ENCODE results near the gene FADS3.

The FADS3 gene

DNA sequence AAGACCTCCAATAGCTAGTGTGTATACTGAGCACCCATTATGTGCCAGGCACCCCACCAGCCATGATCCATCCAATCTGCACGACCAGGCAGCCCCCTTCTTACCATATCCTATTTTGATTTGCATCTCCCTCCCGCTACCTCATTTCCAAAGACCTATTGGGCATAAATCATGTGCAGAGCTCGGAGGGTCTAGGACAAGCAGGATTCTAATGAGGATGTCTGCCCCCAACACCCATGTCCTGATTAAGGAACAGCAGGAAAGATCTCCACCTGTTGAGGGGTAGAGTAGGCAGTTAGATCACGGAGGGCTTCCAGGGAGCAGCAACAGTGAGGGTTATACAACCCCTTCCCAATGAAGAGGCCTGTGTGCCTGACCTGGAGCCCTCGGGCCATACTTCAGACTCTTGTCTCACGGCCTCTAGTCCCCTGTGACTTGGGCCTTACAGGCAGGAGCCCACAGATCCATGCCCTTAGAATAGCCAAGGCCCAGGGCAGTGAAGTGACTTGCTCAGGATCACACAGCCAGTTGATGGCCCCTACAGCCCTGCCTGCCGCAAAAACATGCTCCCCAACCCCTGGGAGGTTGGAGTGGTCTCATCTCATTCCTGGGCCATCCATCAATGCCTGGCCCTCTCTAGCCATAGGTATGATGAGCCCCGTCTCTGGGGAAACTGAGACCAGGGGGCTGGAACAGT, 22.5 kb upstream of the FADS3 start:
- no peak for DNase-seq

DNA sequence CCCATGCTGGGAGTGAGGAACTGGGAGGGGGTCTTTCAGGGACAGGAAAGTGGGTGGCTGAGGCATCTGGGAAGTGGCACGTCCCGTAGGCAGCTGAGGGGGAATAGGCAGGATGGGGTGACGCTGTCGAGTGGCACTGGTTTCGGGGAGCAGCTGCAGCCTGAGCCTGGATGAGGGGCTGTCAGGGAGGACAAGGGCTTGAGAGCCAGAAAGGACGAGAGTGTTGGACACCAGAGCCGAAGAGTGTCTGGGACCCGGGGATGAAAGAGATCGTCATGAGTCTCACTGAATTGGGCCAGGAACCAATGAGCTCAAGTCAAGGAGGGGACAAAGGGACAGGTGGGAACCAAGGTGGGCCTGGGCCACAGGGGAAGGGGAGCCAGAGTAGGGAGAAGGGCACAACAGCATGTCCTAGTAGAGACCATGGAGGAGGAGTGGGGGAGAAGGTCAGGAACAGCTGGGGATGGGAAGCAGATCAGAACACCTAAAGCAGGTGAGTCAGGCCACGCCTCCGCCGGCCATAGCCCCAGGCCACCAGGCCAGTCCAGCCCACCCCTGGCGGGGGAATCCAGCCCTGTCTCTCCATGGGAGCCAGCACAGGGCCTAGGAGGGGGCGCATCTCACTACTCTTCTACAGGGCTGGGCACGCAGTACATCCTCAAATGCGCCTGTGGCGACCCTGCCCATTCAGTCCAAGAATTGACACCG, 21.8 kb upstream of the FADS3 start:
- DNase-seq: no peak

DNA sequence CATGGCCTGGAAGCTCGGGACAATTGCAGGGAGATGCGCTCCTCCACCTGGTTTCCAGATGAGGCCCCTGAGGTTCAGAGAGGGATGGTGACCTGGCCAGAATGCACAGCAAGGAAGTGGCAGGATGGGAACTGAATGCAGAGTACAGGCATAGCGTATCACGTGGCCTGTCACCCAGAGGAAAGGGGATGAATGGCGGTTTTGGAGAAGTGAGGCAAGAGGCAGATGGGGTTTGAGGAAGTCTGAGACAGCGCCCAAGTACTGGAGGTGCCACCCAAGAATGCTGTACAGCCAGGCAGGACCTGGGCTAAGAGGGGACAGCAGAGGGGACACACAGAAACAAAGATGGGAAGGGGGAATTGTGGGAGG, 21.2 kb upstream of the FADS3 start:
- no peak for DNase-seq

DNA sequence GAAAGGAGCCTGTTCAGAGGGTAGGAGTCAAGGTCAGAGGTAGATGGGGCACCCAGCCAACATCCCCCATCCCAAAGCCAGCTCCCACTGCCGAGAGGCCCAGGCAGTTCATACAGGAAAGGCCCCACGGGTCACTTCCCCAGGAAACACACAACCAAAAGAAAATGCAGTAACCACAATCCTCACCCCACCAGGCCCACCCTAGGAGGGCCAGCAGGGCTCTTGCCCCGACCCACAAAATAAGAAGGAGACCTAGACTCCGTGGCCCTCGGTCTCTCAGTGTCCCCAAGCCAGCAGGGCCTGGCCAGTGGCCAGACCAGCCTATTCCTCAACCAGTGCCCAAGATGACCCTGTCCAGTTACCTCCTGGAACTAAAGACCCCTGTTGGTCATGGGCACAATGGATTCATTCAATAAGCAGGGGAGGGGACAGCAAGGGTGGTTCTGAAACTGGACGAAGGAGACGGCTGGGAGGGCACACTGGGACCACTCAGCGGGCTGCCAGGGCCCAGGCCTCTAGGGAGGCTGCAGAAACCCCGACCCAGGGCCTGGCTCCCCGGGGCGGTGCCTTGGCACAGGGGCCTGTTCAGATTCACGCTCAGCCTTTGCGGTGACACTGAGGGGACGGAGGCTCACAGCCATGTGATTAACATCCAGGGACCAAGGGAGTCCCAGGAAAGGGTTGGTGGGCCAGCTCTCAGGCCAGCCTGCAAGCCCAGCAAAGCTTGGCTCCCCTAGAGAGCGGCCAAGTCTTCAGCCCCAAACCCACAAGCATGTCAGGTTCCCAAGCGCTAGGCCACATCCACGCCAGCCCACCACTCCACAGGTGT, 20.6 kb upstream of the FADS3 start:
- no peak for DNase-seq

DNA sequence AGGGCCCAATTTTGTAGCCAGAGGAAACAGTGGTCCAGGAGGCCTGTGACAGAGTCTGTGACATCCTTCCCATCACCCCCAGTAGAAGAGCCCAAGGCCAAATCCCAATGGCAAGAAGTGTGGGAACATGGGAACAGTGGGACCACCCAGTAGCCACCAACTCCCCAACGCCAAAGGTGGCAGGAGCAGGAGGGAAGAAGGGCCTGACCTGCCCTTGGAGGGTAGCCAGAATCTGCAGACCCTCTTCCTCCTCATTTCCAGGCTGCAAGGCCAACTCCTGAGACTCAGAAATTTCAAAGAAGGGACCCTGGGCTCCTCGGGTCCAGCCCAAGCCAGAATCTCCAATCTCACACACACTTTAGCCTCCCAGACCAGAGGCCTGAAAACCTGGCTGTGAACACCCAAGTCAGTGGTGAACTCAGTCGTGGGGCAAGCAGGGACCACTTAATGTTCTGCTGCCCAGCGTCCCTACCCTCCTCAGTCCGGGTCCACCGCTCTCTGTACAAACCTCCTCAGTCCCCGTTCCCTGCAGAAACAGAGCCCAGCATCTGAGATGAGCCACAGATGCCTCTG, 19.9 kb upstream of the FADS3 start:
- no peak for DNase-seq

DNA sequence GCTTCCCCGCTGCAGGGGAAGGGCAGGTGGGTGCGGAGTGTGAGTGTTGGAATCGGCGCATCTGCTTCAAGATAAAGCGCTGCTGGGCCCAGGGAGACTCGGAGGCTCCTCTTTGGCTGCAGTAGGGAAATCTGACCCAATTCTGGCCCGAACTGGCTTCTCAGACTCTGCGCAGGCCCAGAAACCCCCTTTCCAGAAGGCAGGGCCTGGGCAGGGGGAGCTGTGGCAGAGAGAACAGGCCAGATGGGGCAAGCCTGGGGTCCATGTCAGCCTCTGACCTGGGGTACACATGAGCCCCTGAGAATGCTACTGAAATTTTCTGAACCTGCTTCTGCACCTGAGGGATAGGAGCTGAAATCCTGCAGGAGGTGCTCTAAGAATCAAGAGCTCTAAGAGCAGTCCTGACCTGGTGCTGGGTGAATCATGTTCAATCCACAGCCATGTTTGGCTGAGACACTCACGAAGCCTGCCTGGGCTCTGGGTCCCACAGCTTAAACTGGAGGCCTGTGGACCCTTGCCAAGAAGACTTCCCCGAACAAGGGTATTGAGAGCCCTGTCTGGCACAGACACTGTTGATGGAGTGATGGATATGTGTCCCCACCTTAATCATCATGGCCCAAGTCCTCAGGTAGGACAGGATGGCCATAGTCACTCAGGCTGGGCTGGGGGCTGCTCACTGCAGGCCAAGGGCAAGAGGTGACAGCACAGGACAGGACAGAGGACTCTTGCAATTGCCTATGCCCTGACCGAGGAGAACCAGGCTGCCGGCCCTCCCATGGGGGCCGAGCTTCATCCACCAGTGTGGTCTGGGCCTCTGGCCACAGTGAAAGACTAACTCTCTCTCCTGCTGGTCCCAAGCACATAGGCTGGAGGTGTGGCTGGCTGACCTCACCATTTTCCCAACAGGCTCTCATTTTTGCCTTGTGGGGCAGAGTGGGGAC, 19.1 kb upstream of the FADS3 start:
- DNase-seq: no peak

DNA sequence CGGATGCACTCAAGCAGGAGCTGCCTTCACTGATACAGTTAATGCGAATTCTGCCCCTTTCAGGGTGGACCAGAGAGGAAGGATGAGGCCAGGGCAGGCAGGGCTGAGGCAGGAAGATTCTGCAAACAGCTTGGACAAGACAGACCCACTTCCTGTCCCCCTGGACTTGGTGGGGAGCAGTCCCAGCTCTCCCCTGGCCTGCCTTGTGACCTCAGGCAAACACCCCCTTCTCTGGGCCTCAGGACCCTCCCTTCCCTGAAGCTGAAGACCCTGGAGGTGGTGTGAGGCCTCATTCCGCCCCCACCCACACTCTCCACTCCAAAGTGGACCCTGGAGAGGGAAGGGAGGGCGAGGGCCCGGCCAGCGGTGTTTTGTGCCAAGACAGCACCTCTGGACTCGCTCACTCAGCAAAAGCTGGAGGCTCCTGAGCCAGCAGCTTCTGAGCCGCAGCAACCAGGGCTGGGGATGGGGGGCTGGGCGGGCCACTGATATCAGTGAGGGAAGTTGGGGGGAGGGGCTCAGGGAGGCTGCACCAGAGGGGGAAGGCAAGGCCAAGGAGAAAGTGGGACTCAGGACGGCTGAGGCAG, 17.5 kb upstream of the FADS3 start:
- no peak for DNase-seq

DNA sequence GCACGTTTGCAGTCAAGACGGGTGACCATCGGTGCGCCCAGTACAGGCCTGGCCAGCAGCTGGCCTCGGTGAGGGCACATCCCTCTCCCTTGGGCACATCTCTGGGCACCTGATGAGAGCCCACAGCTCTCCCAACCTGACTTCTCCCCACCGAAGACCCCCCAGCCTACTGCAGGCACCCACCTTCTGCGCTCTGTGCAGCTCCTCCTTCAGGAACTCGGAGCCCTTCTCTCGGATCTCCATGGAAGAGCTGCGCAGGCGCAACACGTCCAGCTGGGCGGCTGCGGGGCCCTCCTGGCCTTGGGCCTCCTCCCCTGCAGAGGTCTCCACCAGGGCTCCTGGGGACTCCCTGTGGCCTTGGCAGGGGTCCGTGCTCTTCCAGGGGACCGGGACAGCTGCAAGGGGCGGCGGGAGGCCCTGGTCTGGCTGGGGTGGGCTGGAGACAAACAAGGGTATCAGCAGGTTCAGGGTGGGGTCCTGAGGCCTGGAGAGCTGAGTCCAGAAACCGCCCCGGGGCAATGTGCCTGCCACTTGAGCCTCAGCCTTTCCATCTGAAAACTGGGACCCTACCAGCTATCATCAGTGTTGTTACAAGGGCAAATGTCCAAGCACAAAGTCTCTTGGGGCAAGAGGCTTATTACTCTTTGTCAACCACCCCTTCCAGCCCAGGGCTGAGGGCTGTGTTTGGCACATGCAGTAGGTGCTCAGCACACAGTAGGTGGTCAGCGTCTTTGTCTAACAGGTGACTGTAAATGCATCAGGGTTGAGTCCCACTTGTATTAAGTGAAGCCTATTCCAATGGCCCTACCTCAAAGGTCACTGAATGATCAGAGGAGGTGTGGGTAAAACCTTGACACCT, 16.8 kb upstream of the FADS3 start:
- no peak for DNase-seq

DNA sequence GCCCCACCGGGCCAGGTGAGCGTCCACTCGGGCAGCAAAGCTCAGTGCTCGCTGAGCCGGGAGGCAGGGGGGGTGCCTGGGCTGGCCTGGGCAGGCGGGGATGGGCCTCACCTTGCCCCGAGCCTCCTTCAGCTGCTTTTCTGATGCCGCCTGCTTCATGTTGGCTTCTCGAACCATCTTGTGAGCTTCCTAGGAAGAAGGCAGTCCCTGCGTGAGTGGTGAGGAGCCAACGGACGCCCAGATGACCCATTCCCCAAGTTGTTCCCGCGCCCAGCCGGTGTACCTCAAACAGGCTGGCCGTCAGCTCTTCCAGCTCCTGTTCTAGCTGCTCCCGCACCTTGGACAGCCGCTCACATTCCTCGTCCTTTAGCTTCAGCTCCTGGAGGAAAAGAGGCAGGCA, 15.9 kb upstream of the FADS3 start:
- no peak for DNase-seq

DNA sequence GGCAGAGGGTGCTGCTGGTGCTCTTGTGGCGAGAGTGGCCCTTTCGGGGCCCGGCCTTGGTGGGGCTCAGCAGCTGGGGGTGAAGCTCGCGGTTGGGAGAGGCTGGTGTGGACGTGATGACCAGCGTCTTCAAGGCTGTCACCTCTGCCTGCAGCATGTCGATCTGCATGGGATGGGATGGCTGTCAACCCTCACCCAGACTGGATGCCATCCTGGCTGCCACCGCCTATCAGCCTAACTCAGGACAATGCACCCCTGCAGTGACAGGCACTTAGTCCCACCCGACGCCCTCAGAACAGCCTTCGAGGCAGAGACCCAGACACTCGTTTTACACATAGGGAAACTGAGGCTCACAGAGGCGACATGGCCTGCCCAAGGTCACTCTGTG, 15.2 kb upstream of the FADS3 start:
- DNase-seq: no peak

DNA sequence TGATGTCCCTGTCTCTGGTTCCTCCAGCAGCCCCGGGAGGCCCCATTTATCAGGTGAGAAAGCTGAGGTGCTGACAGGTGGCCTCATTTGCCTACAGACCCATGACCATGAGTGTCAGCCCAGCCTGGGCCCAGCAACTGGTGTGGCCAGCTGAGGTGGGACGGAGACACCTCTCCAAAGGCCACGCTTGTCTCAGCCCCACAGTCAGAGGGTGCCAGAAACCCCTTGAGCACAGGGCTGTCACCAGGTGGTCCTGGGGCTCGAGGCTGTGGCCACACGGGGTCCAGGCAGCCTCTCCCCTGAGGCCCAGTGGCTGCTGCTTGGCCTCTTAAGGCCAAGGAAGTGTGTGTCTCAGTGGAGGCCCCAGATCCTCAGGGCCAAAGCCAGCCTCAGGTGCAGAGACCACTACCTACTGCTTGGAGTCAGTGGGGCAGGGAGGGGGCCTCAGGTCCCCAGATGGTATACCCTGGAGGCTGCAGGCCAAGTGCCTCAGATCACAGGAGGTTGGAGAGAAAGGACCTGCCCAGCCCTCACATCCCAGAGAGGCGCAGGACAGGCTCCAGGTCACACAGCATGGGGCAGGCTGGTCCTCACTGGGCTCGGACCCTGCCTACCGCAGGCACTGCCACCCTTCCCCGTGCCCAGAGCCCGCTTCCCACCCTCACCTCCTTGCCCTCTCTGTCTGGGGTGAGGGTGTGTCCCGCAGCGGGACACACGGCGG, 14.6 kb upstream of the FADS3 start:
- DNase-seq: no peak

DNA sequence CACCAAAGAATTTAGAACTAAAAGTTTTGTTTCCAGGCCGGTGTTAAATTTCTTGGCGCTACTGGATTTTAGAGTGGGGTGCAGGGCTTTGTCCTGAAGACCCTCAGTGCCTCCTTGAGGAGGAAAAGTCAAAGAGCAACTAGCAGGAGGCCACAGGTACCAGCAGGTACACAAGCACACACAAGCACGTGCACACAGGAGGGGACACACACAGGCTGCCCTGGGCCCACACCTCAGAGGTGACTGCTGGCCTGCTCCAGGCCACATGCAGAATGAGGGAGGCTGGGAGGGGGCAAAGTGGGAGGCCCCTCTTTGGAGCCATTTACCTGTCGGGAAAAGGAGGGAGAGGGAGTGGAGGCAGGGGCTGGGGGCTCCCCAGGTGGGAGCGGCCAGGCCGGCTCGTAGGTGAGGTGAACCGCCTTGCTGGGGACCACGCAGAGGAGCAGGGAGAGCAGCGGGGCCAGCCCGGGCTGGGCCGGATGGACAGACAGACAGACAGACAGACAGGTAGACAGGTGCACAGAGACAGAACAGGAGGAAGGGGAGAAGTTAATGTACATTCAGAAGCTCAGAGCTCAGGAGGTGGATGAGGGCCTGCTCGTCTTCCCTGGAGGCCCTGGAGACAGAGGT, 13.8 kb upstream of the FADS3 start:
- no peak for DNase-seq

DNA sequence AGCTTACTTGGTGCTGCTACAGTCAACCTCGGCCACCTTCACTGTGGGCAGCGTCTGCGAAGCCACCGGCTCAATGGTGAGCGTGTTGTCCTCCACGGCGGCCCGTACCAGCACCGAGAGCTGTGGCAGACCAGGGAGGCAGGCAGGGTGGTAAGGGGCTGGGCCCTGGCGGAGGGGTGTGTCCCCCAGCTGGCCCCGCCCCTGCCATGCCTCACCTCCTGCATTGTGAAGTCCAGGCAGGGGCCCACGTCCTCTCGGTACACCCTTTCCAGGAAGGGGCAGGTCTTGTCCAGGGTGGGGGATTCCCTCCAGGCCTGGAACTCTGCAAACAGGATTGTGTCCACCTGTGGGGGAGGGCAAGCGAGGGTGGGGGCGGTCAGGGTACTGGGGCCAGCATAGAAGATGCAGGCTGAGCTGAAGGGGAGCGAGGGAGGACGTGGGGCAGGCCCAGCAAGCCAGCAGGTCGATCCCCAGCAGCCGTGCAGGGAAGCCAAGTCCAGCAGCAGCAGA, 13.2 kb upstream of the FADS3 start:
- no peak for DNase-seq

DNA sequence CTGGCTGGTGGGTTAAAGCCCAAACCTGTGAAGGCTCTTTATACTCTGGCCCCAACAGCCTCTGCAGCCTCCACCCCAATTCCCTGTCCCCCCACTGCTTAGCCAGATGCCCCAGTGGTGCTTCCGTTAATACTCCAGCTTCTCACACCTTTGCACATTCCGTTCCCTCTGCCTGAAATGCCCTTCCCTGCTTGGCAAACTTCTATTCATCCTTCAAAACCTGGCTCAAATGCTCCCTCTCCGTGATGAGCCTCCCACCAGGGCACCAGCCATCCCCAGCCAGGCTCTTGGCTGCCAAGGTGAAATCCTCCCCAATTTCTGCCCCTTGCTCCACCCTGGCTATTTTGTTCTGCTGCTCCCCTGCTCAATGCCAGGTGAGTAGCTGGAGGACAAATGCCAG, 12.5 kb upstream of the FADS3 start:
- DNase-seq: no peak

DNA sequence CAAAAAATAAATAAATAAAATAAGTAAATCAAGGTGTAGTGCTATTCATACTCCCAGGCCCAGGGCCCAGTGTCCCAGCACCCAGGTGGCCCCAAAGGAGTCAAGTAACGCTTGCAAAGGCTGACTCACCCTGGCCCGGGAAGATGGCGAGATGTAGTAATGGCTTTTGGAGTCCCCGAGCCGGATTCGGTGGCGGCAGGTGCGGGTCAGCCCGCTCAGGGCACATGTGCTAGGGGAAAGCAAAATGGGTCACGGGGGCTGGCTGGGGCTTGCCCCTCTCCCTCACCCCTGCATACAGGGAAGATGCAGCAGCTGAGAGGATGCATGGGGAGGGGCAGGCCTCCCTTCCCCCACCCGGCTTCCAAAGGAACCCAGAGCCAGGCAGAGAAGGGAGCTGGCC, 11.0 kb upstream of the FADS3 start:
- DNase-seq: no peak

DNA sequence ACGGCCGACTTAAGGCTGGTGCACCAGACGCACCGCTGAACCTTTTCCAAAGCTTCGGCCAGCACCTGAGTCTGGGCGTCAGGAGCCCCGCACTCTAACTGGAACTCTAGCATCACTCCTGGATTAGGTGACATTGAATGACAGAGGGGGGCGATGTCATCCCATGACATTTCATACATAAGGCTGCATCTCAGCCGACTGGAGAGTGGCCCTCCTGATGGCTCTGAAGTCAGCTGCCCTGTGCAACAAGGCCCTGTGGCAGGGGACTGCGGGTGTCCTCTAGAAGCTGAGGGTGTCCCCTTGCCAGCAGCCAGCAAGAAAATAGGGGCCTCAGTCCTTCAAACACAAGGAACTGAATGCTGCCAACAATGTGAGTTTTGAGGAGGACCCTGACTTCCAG, 10.1 kb upstream of the FADS3 start:
- no peak for DNase-seq

DNA sequence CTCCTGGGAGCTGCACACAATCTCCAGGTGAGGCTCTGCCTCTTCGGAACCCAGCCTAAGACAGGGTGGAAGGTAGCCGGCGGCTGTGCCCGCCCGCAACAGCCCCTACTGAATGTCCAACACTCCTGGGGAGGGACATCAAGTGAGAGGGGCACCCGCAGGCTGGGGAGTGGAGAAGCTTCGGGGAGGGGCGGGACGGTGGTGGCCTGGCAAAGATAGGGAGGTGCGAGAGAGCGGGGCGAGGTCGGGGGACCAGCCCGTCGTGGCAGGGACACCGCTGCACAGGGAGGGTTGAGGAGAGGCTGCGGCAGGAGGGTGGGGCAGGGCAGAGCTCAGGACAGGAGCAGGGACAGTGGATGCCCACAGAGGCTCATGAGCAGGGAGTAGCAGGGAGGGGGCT, 8.9 kb upstream of the FADS3 start:
- DNase-seq: no peak

DNA sequence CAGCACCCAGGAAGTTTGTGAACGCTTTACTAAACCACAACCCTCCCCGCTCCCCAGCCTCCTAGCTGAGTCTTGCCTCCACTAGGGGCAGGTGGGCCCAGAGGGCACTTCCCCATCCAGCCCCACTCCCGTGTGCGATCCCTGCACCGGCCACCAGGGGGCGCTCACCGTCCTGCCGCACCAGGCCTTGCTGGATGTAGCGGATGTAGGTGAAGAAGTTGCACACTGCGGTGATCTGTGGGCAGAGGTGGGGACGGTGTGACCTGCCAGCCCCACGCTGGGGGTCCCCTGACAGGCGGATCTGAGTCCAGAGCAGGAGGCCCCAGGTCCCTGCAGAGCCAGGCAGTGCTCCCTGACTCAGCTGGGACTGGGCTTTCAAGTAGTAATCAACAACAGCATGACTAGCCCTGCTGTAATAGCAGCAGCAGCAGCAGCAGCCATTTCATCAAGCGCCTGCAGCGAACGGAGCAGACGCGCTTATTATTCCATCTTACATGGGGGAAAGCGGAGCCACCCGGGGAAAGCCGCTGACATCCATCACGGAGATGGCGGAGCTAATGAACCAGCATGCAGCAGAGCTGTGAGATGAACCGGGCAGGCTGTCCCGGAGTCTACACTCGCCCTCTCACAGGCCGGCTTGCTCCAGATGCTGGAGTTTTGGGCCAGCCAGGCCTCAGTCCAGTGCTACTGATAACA, 7.9 kb upstream of the FADS3 start:
- peak; percentile 62 for DNase-seq

DNA sequence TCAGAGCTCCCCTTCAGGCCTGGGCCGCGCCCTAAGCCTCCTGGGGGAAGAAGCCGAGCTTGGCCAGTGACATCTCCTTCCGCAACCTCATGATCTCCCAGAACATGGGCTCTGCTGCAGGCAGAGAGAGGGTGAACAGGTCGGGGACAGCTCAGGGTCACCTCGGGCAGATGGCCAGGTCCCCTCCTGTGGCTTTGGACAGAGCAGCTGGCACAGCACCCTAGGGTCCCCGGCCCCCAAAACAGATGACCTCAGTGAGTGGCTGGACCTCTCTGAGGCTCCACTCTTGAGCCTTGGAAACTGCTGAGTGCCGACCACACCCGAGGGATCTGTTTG, 6.9 kb upstream of the FADS3 start:
- no peak for DNase-seq
